Fibroblast of lung (primary cell): ENCODE measurements around the gene DLD. TPM values are rescaled to one million over a fixed set of nuclear protein-coding genes. Genes with fewer than 3 reads are reported as not detected.
A peak's percentile ranks its signal among the peaks of the same experiment; 100 is the strongest.

ENCODE experiments used
- DNase-seq, 2 donors: peaks; one replicate each; pipeline versions ENCODE4 v3.0.0 to v3.0.0-alpha.2; 2010; ENCODE audit warnings: low read depth in 2 of 2
- H2AFZ ChIP-seq: 2 replicates; pipeline ENCODE4 v1.5.1; 2012; ENCODE audit warnings: low read length, control low read depth, inconsistent platforms
- H3K27ac ChIP-seq: 2 replicates; pipeline ENCODE4 v1.5.1; 2011; ENCODE audit warnings: low read length, control low read depth; ENCODE audit not compliant: insufficient read depth
- H3K27me3 ChIP-seq: 2 replicates; pipeline ENCODE4 v1.5.1; 2011; ENCODE audit warnings: mild to moderate bottlenecking, low read length; ENCODE audit not compliant: control insufficient read depth, insufficient read depth
- H3K36me3 ChIP-seq: 2 replicates; pipeline ENCODE4 v1.5.1; 2011; ENCODE audit warnings: low read length; ENCODE audit not compliant: control insufficient read depth, insufficient read depth
- H3K4me1 ChIP-seq: 2 replicates; pipeline ENCODE4 v1.5.1; 2011; ENCODE audit warnings: low read length; ENCODE audit not compliant: control insufficient read depth, insufficient read depth; ENCODE audit errors: extremely low read depth
- H3K4me2 ChIP-seq: 2 replicates; pipeline ENCODE4 v1.5.1; 2011; ENCODE audit warnings: low read length, control low read depth; ENCODE audit not compliant: insufficient read depth; ENCODE audit errors: extremely low read depth
- H3K4me3 ChIP-seq, 4 experiments: fragments of 200-600 bp in 1 of 4; sonication (generic) in 1 of 4; replicated peaks in 1 of 4; 2 replicates each; pipeline ENCODE4 v1.5.1; 2011 to 2016; ENCODE audit warnings: low read length in 4 of 4, low read depth in 3 of 4, mild to moderate bottlenecking in 3 of 4, control low read depth in 2 of 4, inconsistent platforms in 1 of 4, mixed read lengths in 1 of 4; ENCODE audit not compliant: insufficient read depth in 1 of 4; ENCODE audit errors: control extremely low read depth in 1 of 4
- H3K79me2 ChIP-seq: 2 replicates; pipeline ENCODE4 v1.5.1; 2012; ENCODE audit warnings: mild to moderate bottlenecking, low read length, inconsistent platforms; ENCODE audit not compliant: control insufficient read depth, insufficient read depth
- H3K9ac ChIP-seq: 2 replicates; pipeline ENCODE4 v1.5.1; 2011; ENCODE audit warnings: mild to moderate bottlenecking, low read length, control low read depth; ENCODE audit not compliant: insufficient read depth
- H3K9me3 ChIP-seq: 2 replicates; pipeline ENCODE4 v1.5.1; 2012; ENCODE audit warnings: low read depth, low read length; ENCODE audit not compliant: control insufficient read depth, insufficient read depth
- H4K20me1 ChIP-seq: 2 replicates; pipeline ENCODE4 v1.5.1; 2011; ENCODE audit warnings: low read length; ENCODE audit not compliant: control insufficient read depth, insufficient read depth; ENCODE audit errors: extremely low read depth
- CTCF ChIP-seq, 2 donors: IDR thresholded peaks in 1 of 2; conservative IDR thresholded peaks in 1 of 2; 1 replicate in 1 of 2; 2 replicates in 1 of 2; pipeline ENCODE4 v1.5.1; 2011 to 2012; ENCODE audit warnings: low read length in 2 of 2, control low read depth in 1 of 2, inconsistent platforms in 1 of 2, low read depth in 1 of 2, mild to moderate bottlenecking in 1 of 2
- EZH2 ChIP-seq: IDR thresholded peaks from 2 replicates; pipeline ENCODE4 v1.5.1; 2012; ENCODE audit warnings: low read length, control low read depth, mild to moderate bottlenecking; ENCODE audit errors: missing control alignments
- polyA plus RNA-seq, 2 donors: library from polyadenylated mRNA; depleted of rRNA in 1 of 2; stranded (reverse) in 1 of 2; unstranded in 1 of 2; fragments of >200 nt; gene quantifications; 2 replicates each; pipeline ENCODE4 v1.2.1, GENCODE V29; 2011 to 2012; ENCODE audit warnings: missing spikeins in 1 of 2
- total RNA-seq: library from RNA; depleted of rRNA; stranded (reverse); fragments of >200 nt; gene quantifications from 2 replicates; pipeline ENCODE4 v1.2.1, GENCODE V29; 2014

Gene DLD
- total and polyA plus RNA-seq, 2 donors (not counting 1 experiment from before 2014, with no cell fraction given) = 48.6 to 160 TPM

- no peak overlapping the region for H3K27ac ChIP-seq
- no peaks in the 10 kb centered on the region for H4K20me1 ChIP-seq
- H3K4me3 ChIP-seq = no peak overlapping the region
- H3K79me2 ChIP-seq = peaks cover 2% of the 10 kb centered on the region
- no peaks in the 10 kb centered on the region for H3K27me3 ChIP-seq
- H3K36me3 ChIP-seq = peaks cover 37% of the 10 kb centered on the region
- no peaks in the 10 kb centered on the region for H3K9me3 ChIP-seq
- no peak for TF ChIP-seq EZH2
- no peak for TF ChIP-seq CTCF (conservative IDR thresholded peaks at IDR 0.05 in 1 of 2, IDR thresholded peaks at IDR 0.05 in 1 of 2; ENCODE audit: low read depth in 1 of 2, low read length in 2 of 2)
- peaks cover 10% of the 10 kb centered on the region for H3K4me1 ChIP-seq
- no peak for DNase-seq
- H2AFZ ChIP-seq = no peak overlapping the region
- no peak overlapping the region for H3K9ac ChIP-seq
- no peak overlapping the region for H3K4me2 ChIP-seq
Observed at GRCh38 chr7:107964510-107964909, 73.5 kb downstream of the DLD start.

DNA sequence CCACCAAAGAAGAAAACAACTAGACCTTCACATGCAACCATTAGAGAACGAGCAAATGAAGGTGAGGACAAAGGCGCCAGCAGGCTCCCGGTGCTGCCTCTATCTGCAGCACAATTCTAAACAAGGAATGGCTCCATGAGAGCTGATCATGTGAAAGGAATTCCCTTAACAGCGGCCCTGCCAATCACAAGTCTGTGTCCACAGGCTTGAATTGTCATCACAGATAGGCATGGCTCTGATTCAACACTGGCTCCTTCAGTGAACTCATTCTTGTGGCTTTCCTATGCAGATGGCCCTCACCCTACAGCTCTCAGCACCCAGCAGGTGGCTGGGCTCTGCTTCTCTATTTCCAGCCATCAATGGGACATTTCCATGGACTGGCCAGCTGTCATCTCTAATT, 75.7 kb downstream of the DLD start:
- Histone ChIP-seq H3K27me3 (no peaks in the 10 kb centered on the region), H3K4me1 (peaks cover 12% of the 10 kb centered on the region), H3K4me3 (no peak overlapping the region), H3K4me2 (no peak overlapping the region), H3K36me3 (peaks cover 25% of the 10 kb centered on the region), H4K20me1 (no peaks in the 10 kb centered on the region), H3K27ac (no peak overlapping the region), H3K9me3 (no peaks in the 10 kb centered on the region), H3K79me2 (peaks cover 2% of the 10 kb centered on the region), H3K9ac (no peak overlapping the region), H2AFZ (no peak overlapping the region)
- DNase-seq = peak; percentile 58 to 96
- no peak for TF ChIP-seq EZH2
- no peak for TF ChIP-seq CTCF (conservative IDR thresholded peaks at IDR 0.05 in 1 of 2, IDR thresholded peaks at IDR 0.05 in 1 of 2; ENCODE audit: low read depth in 1 of 2, low read length in 2 of 2)

- Histone ChIP-seq H3K4me2 (no peak overlapping the region), H4K20me1 (no peaks in the 10 kb centered on the region), H3K9me3 (no peaks in the 10 kb centered on the region), H3K36me3 (peaks cover 20% of the 10 kb centered on the region), H3K9ac (no peak overlapping the region), H2AFZ (no peak overlapping the region), H3K27ac (no peak overlapping the region), H3K4me1 (peaks cover 11% of the 10 kb centered on the region), H3K79me2 (peaks cover 2% of the 10 kb centered on the region), H3K27me3 (no peaks in the 10 kb centered on the region), H3K4me3 (no peak overlapping the region)
- no peak for DNase-seq
- TF ChIP-seq EZH2 = no peak
- no peak for TF ChIP-seq CTCF (conservative IDR thresholded peaks at IDR 0.05 in 1 of 2, IDR thresholded peaks at IDR 0.05 in 1 of 2; ENCODE audit: low read depth in 1 of 2, low read length in 2 of 2)
Observed at GRCh38 chr7:107967420-107967819, 76.4 kb downstream of the DLD start.
